Activated CD8-positive, alpha-beta memory T cell treated with anti-CD3 and anti-CD28 coated beads, Interleukin-2, amount 50 U/mL, for 1 hour (primary cell): ENCODE measurements around the gene ATP2B2.
"Not testable (repeated sequence)": the region's sequence is repeated elsewhere in the genome, so short reads cannot be mapped to it uniquely, and the experiment has no call there.

ENCODE experiments used
- DNase-seq: peaks from one replicate; pipeline ENCODE4 v3.0.0-alpha.2; 2020; ENCODE audit errors: extremely low read depth

ATP2B2 gene

GRCh38 chr3:10303105-10303504 is 202.3 kb downstream of the ATP2B2 start:
- no peak for DNase-seq

- DNase-seq: no peak
Measured at GRCh38 chr3:10300087-10300486, 205.3 kb downstream of the ATP2B2 start.

GRCh38 chr3:10299679-10300078 is 205.7 kb downstream of the ATP2B2 start:
- no peak for DNase-seq

- DNase-seq: no peak
Measured at GRCh38 chr3:10299175-10299574, 206.2 kb downstream of the ATP2B2 start.

- DNase-seq: not testable (repeated sequence)
Measured at GRCh38 chr3:10298064-10298463, 207.3 kb downstream of the ATP2B2 start.

GRCh38 chr3:10294030-10294586 is 211.3 kb downstream of the ATP2B2 start:
- DNase-seq: no peak

- no peak for DNase-seq
Measured at GRCh38 chr3:10292505-10293419, 212.6 kb downstream of the ATP2B2 start, which contains the start of gene GHRL. TSS of gene GHRL (minus strand) at chr3:10292947. CDS start at chr3:10290180, 2,767 bp downstream.

GRCh38 chr3:10291641-10292040 is 213.7 kb downstream of the ATP2B2 start:
- DNase-seq: no peak

- DNase-seq: no peak
Measured at GRCh38 chr3:10290481-10291176, 214.8 kb downstream of the ATP2B2 start.

- DNase-seq: no peak
Measured at GRCh38 chr3:10289787-10290355, 215.5 kb downstream of the ATP2B2 start.

- DNase-seq: no peak
Measured at GRCh38 chr3:10289077-10289476, 216.3 kb downstream of the ATP2B2 start.

- no peak for DNase-seq
Measured at GRCh38 chr3:10288575-10288960, 216.8 kb downstream of the ATP2B2 start.

- no peak for DNase-seq
Measured at GRCh38 chr3:10287936-10288574, 217.3 kb downstream of the ATP2B2 start.

GRCh38 chr3:10286596-10287295 is 218.6 kb downstream of the ATP2B2 start:
- no peak for DNase-seq

GRCh38 chr3:10286133-10286524 is 219.3 kb downstream of the ATP2B2 start:
- no peak for DNase-seq

- DNase-seq: no peak
Measured at GRCh38 chr3:10285272-10286132, 219.9 kb downstream of the ATP2B2 start.

- no peak for DNase-seq
Measured at GRCh38 chr3:10284496-10284895, 220.9 kb downstream of the ATP2B2 start.

GRCh38 chr3:10283638-10284037 is 221.7 kb downstream of the ATP2B2 start:
- no peak for DNase-seq

- DNase-seq: no peak
Measured at GRCh38 chr3:10281951-10282350, 223.4 kb downstream of the ATP2B2 start.

- DNase-seq: no peak
Measured at GRCh38 chr3:10280571-10280970, 224.8 kb downstream of the ATP2B2 start.
